Activated naive CD8-positive, alpha-beta T cell treated with anti-CD3 and anti-CD28 coated beads, Interleukin-2, amount 10 ng/mL, durations not matched to agents 7 days and 5 days (primary cell): ENCODE results near the gene KRTAP1-1. TPM values are rescaled to one million over a fixed set of nuclear protein-coding genes. Genes with fewer than 3 reads are reported as not detected.
"Not testable (repeated sequence)": the region's sequence is repeated elsewhere in the genome, so short reads cannot be mapped to it uniquely, and the experiment has no call there.

ENCODE experiments used
- ATAC-seq: fragments of 150-1000 bp; cut with Tn5 transposase; one replicate; pipeline ENCODE4 v1.10.0; 2021; ENCODE audit warnings: low read depth, moderate library complexity
- POLR2A ChIA-PET: fragments of 350-600 bp; sonication (Branson Sonifier 250); formaldehyde crosslinking; loops from one replicate; lab custom pipeline; 2021; ENCODE audit warnings: antibody characterized with exemption; lab: Charles Lee
- DNase-seq: peaks from one replicate; pipeline ENCODE4 v3.0.0; 2021
- H3K27ac Mint-ChIP-seq: one replicate; pipeline ENCODE4 v1.8.0; 2022; ENCODE audit warnings: mild to moderate bottlenecking, mixed read lengths
- H3K27me3 Mint-ChIP-seq: one replicate; pipeline ENCODE4 v1.8.0; 2022; ENCODE audit warnings: mild to moderate bottlenecking, moderate library complexity, mixed read lengths
- H3K36me3 Mint-ChIP-seq: one replicate; pipeline ENCODE4 v1.8.0; 2021; ENCODE audit warnings: mild to moderate bottlenecking, mixed read lengths
- H3K4me1 Mint-ChIP-seq: one replicate; pipeline ENCODE4 v1.8.0; 2021; ENCODE audit warnings: mixed read lengths
- H3K4me3 Mint-ChIP-seq: one replicate; pipeline ENCODE4 v1.8.0; 2022; ENCODE audit warnings: mild to moderate bottlenecking, moderate library complexity, mixed read lengths
- H3K9me3 Mint-ChIP-seq: one replicate; pipeline ENCODE4 v1.8.0; 2021; ENCODE audit warnings: mixed read lengths
- total RNA-seq, 2 experiments: library from RNA; stranded (reverse); gene quantifications; one replicate each; pipeline ENCODE4 v1.2.3, GENCODE V29; 2021

Gene KRTAP1-1
- total RNA-seq, 2 experiments from 2014 or later: not detected

DNA sequence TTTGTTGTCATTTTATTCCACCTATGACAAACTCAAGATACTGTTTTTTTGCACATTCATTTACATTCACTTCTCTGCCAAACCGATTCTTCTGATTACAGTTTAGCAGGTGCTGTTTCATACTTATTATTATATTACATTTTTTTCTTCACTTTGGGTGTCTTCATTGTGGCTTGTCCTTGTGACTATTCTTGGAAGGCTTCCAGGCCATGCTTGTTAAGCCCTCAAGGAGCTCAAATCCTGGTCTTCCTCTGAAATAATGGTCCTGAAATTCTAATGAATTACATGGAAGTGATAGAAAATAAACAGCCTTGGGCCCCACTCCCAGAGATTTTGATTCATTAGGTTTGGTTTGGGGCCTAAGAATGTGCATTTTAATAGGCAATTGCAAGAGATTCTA is 23.1 kb upstream of the KRTAP1-1 start:
- H3K9me3 Mint-ChIP-seq: no peaks in the 10 kb centered on the region
- H3K4me1 Mint-ChIP-seq: peaks cover 5% of the 10 kb centered on the region
- no peak for DNase-seq
- no peaks in the 10 kb centered on the region for H3K36me3 Mint-ChIP-seq
- peaks cover 18% of the 10 kb centered on the region for H3K27me3 Mint-ChIP-seq
- ATAC-seq: no peak
- POLR2A ChIA-PET: no interaction called here
- no peak overlapping the region for H3K4me3 Mint-ChIP-seq
- no peak overlapping the region for H3K27ac Mint-ChIP-seq

DNA sequence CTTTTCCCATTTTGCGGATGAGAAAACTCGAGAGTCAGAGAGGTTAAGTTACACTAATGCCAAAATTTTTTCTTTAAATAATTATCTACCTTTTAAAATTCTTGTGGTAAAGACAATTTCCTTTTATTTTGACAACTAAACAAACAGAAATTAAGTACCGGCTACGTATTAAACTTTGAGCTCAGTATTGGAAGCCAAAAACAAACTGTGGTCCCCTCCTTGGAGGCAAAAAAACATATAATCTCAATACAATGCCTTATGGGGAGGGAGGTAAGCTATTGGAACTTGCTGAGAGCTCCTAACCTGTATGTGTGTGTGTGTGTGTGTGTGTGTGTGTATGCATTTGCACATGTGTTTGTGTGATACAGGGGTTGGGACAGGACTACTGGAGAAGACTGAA is 22.2 kb upstream of the KRTAP1-1 start:
- Mint-ChIP-seq H3K9me3 (no peaks in the 10 kb centered on the region), H3K4me1 (peaks cover 3% of the 10 kb centered on the region), H3K27ac (no peak overlapping the region), H3K4me3 (no peak overlapping the region), H3K36me3 (no peaks in the 10 kb centered on the region), H3K27me3 (peaks cover 24% of the 10 kb centered on the region)
- DNase-seq (no peak), ATAC-seq (no peak)
- POLR2A ChIA-PET: no interaction called here

- H3K27me3 Mint-ChIP-seq: peaks cover 28% of the 10 kb centered on the region
- H3K27ac Mint-ChIP-seq: no peak overlapping the region
- H3K9me3 Mint-ChIP-seq: no peaks in the 10 kb centered on the region
- no peaks in the 10 kb centered on the region for H3K36me3 Mint-ChIP-seq
- ATAC-seq (no peak), DNase-seq (no peak)
- POLR2A ChIA-PET: no interaction called here
- peaks cover 3% of the 10 kb centered on the region for H3K4me1 Mint-ChIP-seq
- H3K4me3 Mint-ChIP-seq: no peak overlapping the region
Measured at GRCh38 chr17:41061964-41062363, 20.7 kb upstream of the KRTAP1-1 start.

DNA sequence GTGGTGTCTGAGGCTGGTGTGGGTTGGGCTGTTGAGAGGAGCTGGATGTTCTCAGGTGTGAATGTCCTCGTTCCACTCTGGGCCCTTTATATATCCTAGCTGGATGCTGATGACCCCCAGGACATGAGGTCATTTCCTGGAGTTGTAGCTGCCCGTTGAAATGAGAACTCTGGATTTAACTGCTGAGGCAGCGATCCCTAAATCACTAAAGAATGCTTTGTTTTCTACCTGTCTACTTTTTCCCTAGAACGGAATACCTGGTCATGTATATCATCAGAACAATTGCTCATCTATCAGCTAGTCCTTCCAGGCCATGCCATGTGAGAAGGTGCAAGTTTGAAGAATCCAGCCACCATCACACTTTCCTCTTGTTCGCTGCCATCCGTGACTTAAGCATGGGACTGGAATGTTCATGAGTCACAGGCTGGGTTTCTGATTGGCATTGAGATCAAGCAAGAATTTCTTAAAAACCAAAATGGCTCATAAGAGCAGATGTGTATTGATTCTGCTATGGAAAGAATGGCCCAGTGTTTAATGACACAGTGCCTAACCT is 18.9 kb upstream of the KRTAP1-1 start, which contains the start of gene KRTAP2-3:
Gene KRTAP2-3, minus strand, starts transcription at position 63 of the 553 bp plus-strand sequence. CDS start 64 bp downstream, outside the sequence.
- Mint-ChIP-seq H3K9me3 (no peaks in the 10 kb centered on the region), H3K36me3 (no peaks in the 10 kb centered on the region), H3K4me1 (no peaks in the 10 kb centered on the region), H3K27me3 (peaks cover 28% of the 10 kb centered on the region), H3K27ac (no peak within 1 kb of the TSS), H3K4me3 (no peak within 1 kb of the TSS)
- DNase-seq (no peak), ATAC-seq (no peak)
- POLR2A ChIA-PET: no interaction called here

DNA sequence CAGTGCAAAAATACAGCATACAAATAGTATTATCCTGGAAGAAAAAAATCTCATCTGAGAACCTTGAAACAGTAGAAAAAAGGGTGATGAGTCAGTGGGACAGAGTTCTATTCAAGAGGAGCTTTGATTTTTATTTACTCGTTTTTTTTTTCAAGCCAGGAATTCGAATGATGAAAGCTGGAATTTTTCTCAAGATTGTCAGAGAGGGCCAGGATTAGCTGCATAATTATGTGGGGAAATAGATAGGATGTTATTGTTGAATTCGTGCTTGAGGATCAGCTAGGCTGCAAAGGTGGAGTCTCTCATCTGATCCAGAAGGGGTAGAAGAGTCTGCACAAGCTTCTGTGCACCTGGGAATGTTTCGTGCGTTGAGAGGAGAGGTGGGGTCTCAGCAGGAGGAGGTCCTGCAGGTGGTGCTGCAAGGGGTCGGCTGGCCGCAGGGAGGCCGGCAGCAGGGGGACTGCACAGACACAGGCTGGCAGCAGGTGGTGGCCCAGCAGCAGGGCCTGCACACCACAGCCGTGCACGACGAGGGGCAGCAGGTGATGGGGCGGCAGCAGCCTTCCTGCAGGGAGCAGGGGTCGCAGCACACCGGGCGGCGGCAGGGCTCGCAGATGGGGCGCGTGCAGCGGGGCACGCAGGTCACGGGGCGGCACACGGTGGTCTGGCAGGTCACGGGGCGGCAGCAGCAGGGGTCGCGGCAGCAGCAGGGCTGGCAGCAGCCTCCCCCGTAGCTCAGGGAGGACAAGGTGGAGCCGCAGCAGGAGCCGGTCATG is 18.2 kb upstream of the KRTAP1-1 start:
- H3K36me3 Mint-ChIP-seq, ATAC-seq, H3K27ac Mint-ChIP-seq, H3K9me3 Mint-ChIP-seq, DNase-seq, H3K4me3 Mint-ChIP-seq, H3K4me1 Mint-ChIP-seq, POLR2A ChIA-PET: not testable (repeated sequence)
- peaks cover 28% of the 10 kb centered on the region for H3K27me3 Mint-ChIP-seq

- no peak for DNase-seq
- H3K27me3 Mint-ChIP-seq: peaks cover 30% of the 10 kb centered on the region
- no peaks in the 10 kb centered on the region for H3K9me3 Mint-ChIP-seq
- no peak overlapping the region for H3K4me3 Mint-ChIP-seq
- POLR2A ChIA-PET: no interaction called here
- ATAC-seq: no peak
- H3K36me3 Mint-ChIP-seq: no peaks in the 10 kb centered on the region
- no peaks in the 10 kb centered on the region for H3K4me1 Mint-ChIP-seq
- H3K27ac Mint-ChIP-seq: no peak overlapping the region
Measured at GRCh38 chr17:41058741-41059140, 17.5 kb upstream of the KRTAP1-1 start.

- peaks cover 30% of the 10 kb centered on the region for H3K27me3 Mint-ChIP-seq
- POLR2A ChIA-PET: no interaction called here
- H3K4me3 Mint-ChIP-seq: no peak overlapping the region
- H3K4me1 Mint-ChIP-seq: no peaks in the 10 kb centered on the region
- H3K9me3 Mint-ChIP-seq: no peaks in the 10 kb centered on the region
- H3K36me3 Mint-ChIP-seq: no peaks in the 10 kb centered on the region
- ATAC-seq (no peak), DNase-seq (no peak)
- no peak overlapping the region for H3K27ac Mint-ChIP-seq
Measured at GRCh38 chr17:41057547-41057946, 16.3 kb upstream of the KRTAP1-1 start.

DNA sequence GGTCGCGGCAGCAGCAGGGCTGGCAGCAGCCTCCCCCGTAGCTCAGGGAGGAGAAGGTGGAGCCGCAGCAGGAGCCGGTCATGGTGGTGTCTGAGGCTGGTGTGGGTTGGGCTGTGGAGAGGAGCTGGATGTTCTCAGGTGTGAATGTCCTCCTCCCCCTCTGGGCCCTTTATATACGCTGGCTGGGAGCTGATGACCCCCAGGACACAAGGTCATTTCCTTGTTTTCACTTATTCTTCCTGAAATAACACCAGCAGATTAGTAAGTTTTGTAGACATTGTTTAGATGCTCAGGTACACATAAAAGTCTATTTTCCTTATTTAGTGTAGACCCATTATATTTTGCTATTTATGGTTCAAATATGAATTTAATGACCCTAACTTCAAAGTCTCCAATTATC is 13.9 kb upstream of the KRTAP1-1 start, which contains the start of gene KRTAP2-2:
Gene KRTAP2-2, minus strand, starts transcription at position 101 of the 400 bp plus-strand sequence. Its CDS starts 19 bp downstream, at position 82.
- H3K4me1 Mint-ChIP-seq, H3K27ac Mint-ChIP-seq, DNase-seq, H3K9me3 Mint-ChIP-seq, H3K4me3 Mint-ChIP-seq, POLR2A ChIA-PET, ATAC-seq, H3K36me3 Mint-ChIP-seq: not testable (repeated sequence)
- peaks cover 18% of the 10 kb centered on the region for H3K27me3 Mint-ChIP-seq

DNA sequence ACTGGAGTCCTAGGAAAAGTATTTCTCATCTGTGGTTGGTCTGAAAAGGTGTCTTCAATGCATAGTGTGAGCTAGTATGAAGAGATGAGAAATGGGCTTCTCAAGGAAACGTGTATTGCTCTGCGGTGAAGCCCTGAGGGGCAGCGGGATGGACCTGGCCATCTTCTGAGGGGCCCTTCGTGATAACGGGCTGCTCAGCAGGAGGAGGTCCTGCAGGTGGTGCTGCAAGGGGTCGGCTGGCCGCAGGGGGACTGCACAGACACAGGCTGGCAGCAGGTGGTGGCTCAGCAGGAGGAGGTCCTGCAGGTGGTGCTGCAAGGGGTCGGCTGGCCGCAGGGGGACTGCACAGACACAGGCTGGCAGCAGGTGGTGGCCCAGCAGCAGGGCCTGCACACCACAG is 13.3 kb upstream of the KRTAP1-1 start:
- H3K27ac Mint-ChIP-seq, POLR2A ChIA-PET, ATAC-seq, H3K4me1 Mint-ChIP-seq, DNase-seq, H3K4me3 Mint-ChIP-seq, H3K9me3 Mint-ChIP-seq, H3K36me3 Mint-ChIP-seq: not testable (repeated sequence)
- H3K27me3 Mint-ChIP-seq: peaks cover 15% of the 10 kb centered on the region

DNA sequence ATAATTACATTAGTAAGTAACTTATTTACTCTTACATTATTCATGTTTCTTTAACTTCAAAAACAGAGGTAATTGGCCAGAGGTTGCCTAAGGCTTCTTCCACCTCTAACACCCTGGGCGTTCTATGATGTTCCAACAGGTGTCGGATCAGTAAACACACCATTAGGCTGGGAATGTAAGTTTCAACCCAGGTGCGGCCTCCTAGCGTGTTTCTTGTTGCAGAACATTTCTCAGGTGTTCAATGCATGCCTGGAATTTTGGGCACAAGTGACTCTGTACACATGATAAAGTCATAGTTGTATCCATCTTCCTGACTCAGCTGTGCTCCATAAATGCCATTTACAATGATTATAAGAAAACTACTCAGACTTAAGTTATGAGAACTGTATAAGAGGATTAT is 12.8 kb upstream of the KRTAP1-1 start:
- POLR2A ChIA-PET: no interaction called here
- DNase-seq: no peak
- Mint-ChIP-seq H3K36me3 (no peaks in the 10 kb centered on the region), H3K9me3 (no peaks in the 10 kb centered on the region), H3K4me3 (no peak overlapping the region), H3K27me3 (peaks cover 11% of the 10 kb centered on the region), H3K27ac (no peak overlapping the region), H3K4me1 (no peaks in the 10 kb centered on the region)
- no peak for ATAC-seq

- DNase-seq: no peak
- no peak for ATAC-seq
- Mint-ChIP-seq H3K27me3 (peaks cover 2% of the 10 kb centered on the region), H3K9me3 (no peaks in the 10 kb centered on the region), H3K4me3 (no peak overlapping the region), H3K27ac (no peak overlapping the region), H3K4me1 (no peaks in the 10 kb centered on the region), H3K36me3 (no peaks in the 10 kb centered on the region)
- POLR2A ChIA-PET: no interaction called here
Measured at GRCh38 chr17:41052566-41052965, 11.3 kb upstream of the KRTAP1-1 start.

DNA sequence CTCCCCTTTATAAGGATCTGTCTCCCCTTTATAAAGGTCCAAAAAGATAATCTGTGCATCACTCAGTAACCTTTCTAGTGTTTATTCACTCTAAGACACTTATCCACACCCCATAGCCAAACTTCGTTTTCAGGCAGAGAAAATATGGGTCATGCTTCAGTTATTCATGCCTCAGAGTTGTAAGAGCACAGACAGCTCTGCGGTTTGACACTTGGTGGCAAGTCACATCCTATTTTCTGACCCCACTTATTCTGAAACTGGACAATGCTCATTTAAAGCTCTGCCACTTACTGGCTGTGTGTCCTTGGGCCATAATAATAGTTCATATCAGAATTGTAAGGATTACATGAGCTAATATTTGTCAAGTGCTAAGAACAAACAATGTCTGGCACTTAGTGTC is 7.9 kb upstream of the KRTAP1-1 start:
- no peak overlapping the region for H3K4me3 Mint-ChIP-seq
- no peaks in the 10 kb centered on the region for H3K4me1 Mint-ChIP-seq
- no peak overlapping the region for H3K27ac Mint-ChIP-seq
- no peaks in the 10 kb centered on the region for H3K36me3 Mint-ChIP-seq
- peaks cover 5% of the 10 kb centered on the region for H3K27me3 Mint-ChIP-seq
- DNase-seq (no peak), ATAC-seq (no peak)
- no peaks in the 10 kb centered on the region for H3K9me3 Mint-ChIP-seq
- POLR2A ChIA-PET: no interaction called here

DNA sequence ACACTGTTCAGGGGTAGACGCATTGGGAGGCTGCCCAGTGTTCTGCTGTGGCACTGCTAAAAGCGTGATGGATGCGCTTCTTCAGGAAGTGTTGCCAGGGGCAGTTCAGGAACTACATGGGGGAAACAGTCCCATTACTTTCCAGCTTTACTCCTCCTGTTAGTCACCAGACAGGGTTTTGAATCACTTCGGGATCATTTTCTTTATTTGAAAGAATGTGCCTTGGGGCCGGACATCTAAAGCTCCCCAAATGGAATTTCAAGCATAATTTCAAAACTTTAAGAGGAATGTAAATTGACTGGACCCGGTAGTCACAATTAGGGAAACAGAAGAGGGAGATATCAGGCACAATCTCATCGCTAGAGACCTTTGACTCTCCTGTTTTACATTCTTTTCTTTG is 7.2 kb upstream of the KRTAP1-1 start:
- DNase-seq (no peak), ATAC-seq (no peak)
- Mint-ChIP-seq H3K4me1 (no peaks in the 10 kb centered on the region), H3K27ac (no peak overlapping the region), H3K4me3 (no peak overlapping the region), H3K27me3 (peaks cover 5% of the 10 kb centered on the region), H3K36me3 (no peaks in the 10 kb centered on the region), H3K9me3 (peaks cover under 1% of the 10 kb centered on the region)
- POLR2A ChIA-PET: no interaction called here
